Measurements from ENCODE around the gene CFHR2.
"Not testable (repeated sequence)": the region's sequence is repeated elsewhere in the genome, so short reads cannot be mapped to it uniquely, and the experiment has no call there.

CFHR2 gene

GRCh38 chr1:196943568-196943967, at the start of gene CFHR2:
TSS of gene CFHR2 (plus strand) at chr1:196943738. CDS start at chr1:196943881, 143 bp downstream.
- not testable (repeated sequence) for DNase-seq

GRCh38 chr1:196896355-196896754, 47.2 kb upstream of the CFHR2 start:
- DNase-seq = no peak

GRCh38 chr1:196897158-196897828, 46.2 kb upstream of the CFHR2 start:
- DNase-seq = no peak

GRCh38 chr1:196902344-196902743, 41.2 kb upstream of the CFHR2 start:
- DNase-seq = no peak

- no peak for DNase-seq
These were observed 33.3 kb upstream of the CFHR2 start for GRCh38 chr1:196910215-196910614.

- not testable (repeated sequence) for DNase-seq
These were observed 31.3 kb upstream of the CFHR2 start for GRCh38 chr1:196912283-196912682.

- DNase-seq = not testable (repeated sequence)
These were observed 16.7 kb upstream of the CFHR2 start for GRCh38 chr1:196926839-196927238.

GRCh38 chr1:196932853-196933252, 10.7 kb upstream of the CFHR2 start:
- not testable (repeated sequence) for DNase-seq

GRCh38 chr1:196933531-196934189, 9.9 kb upstream of the CFHR2 start:
- DNase-seq = no peak

- DNase-seq = not testable (repeated sequence)
These were observed 2.1 kb upstream of the CFHR2 start for GRCh38 chr1:196941474-196941873.

GRCh38 chr1:196951711-196952394, 8.3 kb downstream of the CFHR2 start:
- DNase-seq = no peak

GRCh38 chr1:196954778-196955177, 11.2 kb downstream of the CFHR2 start:
- no peak for DNase-seq

- DNase-seq = no peak
These were observed 12.4 kb downstream of the CFHR2 start for GRCh38 chr1:196955926-196956325.

GRCh38 chr1:196960854-196961253, 17.3 kb downstream of the CFHR2 start:
- no peak for DNase-seq

- DNase-seq = no peak
These were observed 26.6 kb downstream of the CFHR2 start for GRCh38 chr1:196970182-196970581.

- no peak for DNase-seq
These were observed 32.7 kb downstream of the CFHR2 start for GRCh38 chr1:196976278-196976677.

- DNase-seq = no peak
These were observed 33.7 kb downstream of the CFHR2 start, which contains the start of gene CFHR5 for GRCh38 chr1:196977278-196977677. TSS of gene CFHR5 (plus strand) at chr1:196977556. CDS start at chr1:196977665, 109 bp downstream.

- no peak for DNase-seq
These were observed 37.3 kb downstream of the CFHR2 start for GRCh38 chr1:196980859-196981258.

- not testable (repeated sequence) for DNase-seq
These were observed 38.7 kb downstream of the CFHR2 start for GRCh38 chr1:196982247-196982646.

GRCh38 chr1:196991919-196992651, 48.5 kb downstream of the CFHR2 start:
- DNase-seq = not testable (repeated sequence)

GRCh38 chr1:196993916-196994315, 50.4 kb downstream of the CFHR2 start:
- no peak for DNase-seq

- no peak for DNase-seq
These were observed 53.9 kb downstream of the CFHR2 start for GRCh38 chr1:196997423-196997822.

GRCh38 chr1:197001828-197002227, 58.3 kb downstream of the CFHR2 start:
- no peak for DNase-seq

Data from midbrain (tissue), 1 donor.